GM06990 (cell line): Measurements from ENCODE around the gene ZIC4.

Source experiments
- DNase-seq: peaks from one replicate; pipeline ENCODE4 v3.0.0-alpha.2; 2011; ENCODE audit not compliant: insufficient read length; ENCODE audit errors: extremely low read depth
- H3K27me3 ChIP-seq: replicated peaks from 2 replicates; pipeline ENCODE4 v1.6.0; 2011; ENCODE audit warnings: low read length; ENCODE audit not compliant: control insufficient read depth, insufficient read depth
- H3K36me3 ChIP-seq: 2 replicates; pipeline ENCODE4 v1.5.1; 2011; ENCODE audit warnings: low read length; ENCODE audit not compliant: control insufficient read depth, insufficient read depth
- H3K4me3 ChIP-seq: replicated peaks from 2 replicates; pipeline ENCODE4 v1.5.1; 2011; ENCODE audit warnings: low read depth, mild to moderate bottlenecking, control low read depth, low read length
- TF ChIP-seq, protein P1 (sequence below): IDR thresholded peaks from 2 replicates; pipeline ENCODE4 v1.5.1; 2011; ENCODE audit warnings: low read length, control low read depth, mild to moderate bottlenecking, inconsistent platforms; ENCODE audit not compliant: insufficient read depth, poor library complexity, severe bottlenecking

ZIC4 gene

GRCh38 chr3:147360646-147361453 is 45.5 kb downstream of the ZIC4 start:
- Histone ChIP-seq H3K4me3 (no peak overlapping the region), H3K36me3 (no peaks in the 10 kb centered on the region), H3K27me3 (peaks cover 2% of the 10 kb centered on the region)
- DNase-seq: no peak
- TF ChIP-seq, protein P1, sequence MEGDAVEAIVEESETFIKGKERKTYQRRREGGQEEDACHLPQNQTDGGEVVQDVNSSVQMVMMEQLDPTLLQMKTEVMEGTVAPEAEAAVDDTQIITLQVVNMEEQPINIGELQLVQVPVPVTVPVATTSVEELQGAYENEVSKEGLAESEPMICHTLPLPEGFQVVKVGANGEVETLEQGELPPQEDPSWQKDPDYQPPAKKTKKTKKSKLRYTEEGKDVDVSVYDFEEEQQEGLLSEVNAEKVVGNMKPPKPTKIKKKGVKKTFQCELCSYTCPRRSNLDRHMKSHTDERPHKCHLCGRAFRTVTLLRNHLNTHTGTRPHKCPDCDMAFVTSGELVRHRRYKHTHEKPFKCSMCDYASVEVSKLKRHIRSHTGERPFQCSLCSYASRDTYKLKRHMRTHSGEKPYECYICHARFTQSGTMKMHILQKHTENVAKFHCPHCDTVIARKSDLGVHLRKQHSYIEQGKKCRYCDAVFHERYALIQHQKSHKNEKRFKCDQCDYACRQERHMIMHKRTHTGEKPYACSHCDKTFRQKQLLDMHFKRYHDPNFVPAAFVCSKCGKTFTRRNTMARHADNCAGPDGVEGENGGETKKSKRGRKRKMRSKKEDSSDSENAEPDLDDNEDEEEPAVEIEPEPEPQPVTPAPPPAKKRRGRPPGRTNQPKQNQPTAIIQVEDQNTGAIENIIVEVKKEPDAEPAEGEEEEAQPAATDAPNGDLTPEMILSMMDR: no peak

- peaks cover 2% of the 10 kb centered on the region for H3K27me3 ChIP-seq
- no peaks in the 10 kb centered on the region for H3K36me3 ChIP-seq
- H3K4me3 ChIP-seq: no peak overlapping the region
- no peak for DNase-seq
- TF ChIP-seq, protein P1: no peak
Observed at GRCh38 chr3:147360051-147360439, 46.3 kb downstream of the ZIC4 start.

GRCh38 chr3:147359177-147360050 is 46.9 kb downstream of the ZIC4 start:
- TF ChIP-seq, protein P1: no peak
- DNase-seq: no peak
- no peak overlapping the region for H3K4me3 ChIP-seq
- no peaks in the 10 kb centered on the region for H3K36me3 ChIP-seq
- peaks cover 2% of the 10 kb centered on the region for H3K27me3 ChIP-seq

DNA sequence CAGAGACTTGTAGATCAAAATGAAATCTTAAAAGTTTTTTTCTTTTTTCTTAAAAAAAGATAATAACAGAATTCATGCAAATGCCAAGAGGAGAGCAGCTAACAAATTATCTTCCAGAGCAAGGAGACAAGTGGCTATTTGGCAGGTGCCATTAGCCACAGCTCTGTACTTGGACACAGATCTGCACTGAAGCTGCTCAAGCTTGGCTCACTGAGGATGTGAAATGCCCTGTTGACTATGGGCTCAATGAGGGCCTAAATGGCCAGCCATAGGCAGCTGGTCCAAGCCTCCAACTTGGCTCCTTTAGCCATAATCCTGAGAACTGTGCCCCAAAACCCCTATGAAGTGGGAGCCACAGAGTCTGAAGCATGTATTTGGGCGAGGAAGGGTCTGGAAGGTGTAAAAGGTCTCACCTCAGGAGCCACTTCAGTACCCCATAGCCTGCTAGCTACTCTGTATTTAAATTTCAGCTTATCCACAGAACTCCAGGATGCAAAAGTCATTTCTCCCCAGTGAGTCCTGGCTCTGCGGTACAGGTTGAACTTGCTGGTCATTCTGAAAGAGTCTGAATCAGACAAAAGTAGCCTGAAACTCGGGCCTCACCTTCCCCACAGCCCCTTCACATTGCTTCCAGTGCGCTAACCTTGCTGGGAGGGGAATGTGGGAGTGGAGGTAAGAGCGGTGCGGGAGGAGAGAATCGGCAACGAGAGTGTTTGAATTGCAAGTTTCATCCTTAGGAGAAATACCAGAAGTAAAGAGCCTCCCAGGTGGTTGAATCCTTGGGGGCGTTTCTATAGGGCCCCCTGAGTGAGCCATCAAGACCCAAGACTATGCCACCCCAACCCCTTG is 48.0 kb downstream of the ZIC4 start:
- H3K4me3 ChIP-seq: no peak overlapping the region
- peaks cover 2% of the 10 kb centered on the region for H3K27me3 ChIP-seq
- TF ChIP-seq, protein P1: no peak
- H3K36me3 ChIP-seq: no peaks in the 10 kb centered on the region
- DNase-seq: no peak
